Osteoblast (primary cell): ENCODE data around the gene NPAT. TPM values are rescaled to one million over a fixed set of nuclear protein-coding genes. Genes with fewer than 3 reads are reported as not detected.
"Not testable (repeated sequence)": the region's sequence is repeated elsewhere in the genome, so short reads cannot be mapped to it uniquely, and the experiment has no call there.

Experiments
- DNase-seq: peaks from one replicate; pipeline ENCODE4 v3.0.0; 2011; ENCODE audit warnings: low spot score, mixed read lengths; ENCODE audit not compliant: insufficient read length; ENCODE audit errors: missing footprints
- H2AFZ ChIP-seq: 2 replicates; pipeline ENCODE4 v1.6.0; 2011; ENCODE audit warnings: mild to moderate bottlenecking, low read length
- H3K27ac ChIP-seq: 2 replicates; pipeline ENCODE4 v1.5.1; 2011; ENCODE audit warnings: mild to moderate bottlenecking, low read depth, low read length, moderate library complexity
- H3K27me3 ChIP-seq: 2 replicates; pipeline ENCODE4 v1.6.0; 2012; ENCODE audit warnings: mild to moderate bottlenecking, control low read depth, inconsistent platforms, low read length, moderate library complexity; ENCODE audit not compliant: insufficient read depth
- H3K36me3 ChIP-seq: 2 replicates; pipeline ENCODE4 v1.5.1; 2011; ENCODE audit warnings: mild to moderate bottlenecking, low read length, control low read depth, moderate library complexity; ENCODE audit not compliant: insufficient read depth
- H3K4me1 ChIP-seq: 2 replicates; pipeline ENCODE4 v1.5.1; 2011; ENCODE audit warnings: mild to moderate bottlenecking, low read length, control low read depth, moderate library complexity; ENCODE audit not compliant: insufficient read depth
- H3K4me2 ChIP-seq: 2 replicates; pipeline ENCODE4 v1.6.0; 2011; ENCODE audit warnings: mild to moderate bottlenecking, low read length; ENCODE audit not compliant: insufficient read depth
- H3K4me3 ChIP-seq: fragments of 200-600 bp; sonication (generic); 3 replicates; pipeline ENCODE4 v1.5.1; 2012; ENCODE audit warnings: mild to moderate bottlenecking, low read length, inconsistent platforms; ENCODE audit not compliant: insufficient read depth
- H3K79me2 ChIP-seq: 2 replicates; pipeline ENCODE4 v1.6.0; 2012; ENCODE audit warnings: mild to moderate bottlenecking, low read length, control low read depth, inconsistent platforms; ENCODE audit not compliant: insufficient read depth
- H3K9me3 ChIP-seq: 2 replicates; pipeline ENCODE4 v1.5.1; 2011; ENCODE audit warnings: low read depth, low read length, control low read depth
- H4K20me1 ChIP-seq: 2 replicates; pipeline ENCODE4 v1.6.0; 2012; ENCODE audit warnings: mild to moderate bottlenecking, low read length, control low read depth; ENCODE audit not compliant: insufficient read depth
- total RNA-seq: library from RNA; depleted of rRNA; stranded (reverse); fragments of >200 nt; gene quantifications from 2 replicates; pipeline ENCODE4 v1.2.3, GENCODE V29; 2012
- TF ChIP-seq, protein P1 (sequence below): IDR thresholded peaks from 2 replicates; pipeline ENCODE4 v1.5.1; 2011; ENCODE audit warnings: mild to moderate bottlenecking, low read depth, low read length, moderate library complexity; ENCODE audit errors: extremely low read depth

NPAT gene
- total RNA-seq, 1 donor = 16.6 TPM

GRCh38 chr11:108121274-108122155 is 100.9 kb downstream of the NPAT start, which contains the start of gene ACAT1:
ACAT1 (plus strand) TSS chr11:108121567; CDS start chr11:108121607, 40 bp downstream.
- H4K20me1 ChIP-seq = no peaks in the 10 kb centered on the region
- peak within 1 kb of the TSS; percentile 92 for H3K4me2 ChIP-seq
- peak; percentile 97 for DNase-seq
- H3K36me3 ChIP-seq = no peaks in the 10 kb centered on the region
- no peaks in the 10 kb centered on the region for H3K9me3 ChIP-seq
- H2AFZ ChIP-seq = peak within 1 kb of the TSS; percentile 82
- H3K4me1 ChIP-seq = peaks cover 15% of the 10 kb centered on the region
- TF ChIP-seq, protein P1, sequence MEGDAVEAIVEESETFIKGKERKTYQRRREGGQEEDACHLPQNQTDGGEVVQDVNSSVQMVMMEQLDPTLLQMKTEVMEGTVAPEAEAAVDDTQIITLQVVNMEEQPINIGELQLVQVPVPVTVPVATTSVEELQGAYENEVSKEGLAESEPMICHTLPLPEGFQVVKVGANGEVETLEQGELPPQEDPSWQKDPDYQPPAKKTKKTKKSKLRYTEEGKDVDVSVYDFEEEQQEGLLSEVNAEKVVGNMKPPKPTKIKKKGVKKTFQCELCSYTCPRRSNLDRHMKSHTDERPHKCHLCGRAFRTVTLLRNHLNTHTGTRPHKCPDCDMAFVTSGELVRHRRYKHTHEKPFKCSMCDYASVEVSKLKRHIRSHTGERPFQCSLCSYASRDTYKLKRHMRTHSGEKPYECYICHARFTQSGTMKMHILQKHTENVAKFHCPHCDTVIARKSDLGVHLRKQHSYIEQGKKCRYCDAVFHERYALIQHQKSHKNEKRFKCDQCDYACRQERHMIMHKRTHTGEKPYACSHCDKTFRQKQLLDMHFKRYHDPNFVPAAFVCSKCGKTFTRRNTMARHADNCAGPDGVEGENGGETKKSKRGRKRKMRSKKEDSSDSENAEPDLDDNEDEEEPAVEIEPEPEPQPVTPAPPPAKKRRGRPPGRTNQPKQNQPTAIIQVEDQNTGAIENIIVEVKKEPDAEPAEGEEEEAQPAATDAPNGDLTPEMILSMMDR = no peak
- H3K4me3 ChIP-seq = peak within 1 kb of the TSS; percentile 82
- no peaks in the 10 kb centered on the region for H3K27me3 ChIP-seq
- H3K79me2 ChIP-seq = peaks cover 49% of the 10 kb centered on the region
- H3K27ac ChIP-seq = peak within 1 kb of the TSS; percentile 79

DNA sequence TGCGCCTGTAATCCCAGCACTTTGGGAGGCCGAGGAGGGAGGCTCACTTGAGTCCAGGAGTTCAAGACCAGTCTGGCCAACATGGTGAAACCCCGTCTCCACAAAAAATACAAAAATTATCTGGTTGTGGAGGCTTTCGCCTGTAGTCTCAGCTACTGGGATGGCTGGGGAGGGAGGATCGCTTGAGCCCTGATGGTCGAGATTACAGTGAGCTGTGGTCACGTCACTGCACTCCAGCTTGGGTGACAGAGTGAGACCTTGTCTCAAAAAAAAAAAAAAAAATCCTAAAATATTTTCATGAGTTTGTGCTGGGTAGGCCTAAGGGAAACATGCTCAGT is 101.5 kb downstream of the NPAT start:
- Histone ChIP-seq H2AFZ (peak overlapping the region; percentile 82), H3K27ac (peak overlapping the region; percentile 79), H3K4me3 (peak overlapping the region; percentile 82), H3K4me2 (peak overlapping the region; percentile 92), H3K79me2 (peaks cover 43% of the 10 kb centered on the region), H3K4me1 (peaks cover 19% of the 10 kb centered on the region)
- not testable (repeated sequence) for H3K27me3 ChIP-seq, DNase-seq, H4K20me1 ChIP-seq, H3K9me3 ChIP-seq, H3K36me3 ChIP-seq

GRCh38 chr11:108117746-108118371 is 104.6 kb downstream of the NPAT start:
- Histone ChIP-seq H4K20me1 (no peaks in the 10 kb centered on the region), H3K36me3 (peaks cover 2% of the 10 kb centered on the region), H3K27ac (no peak overlapping the region), H3K27me3 (no peaks in the 10 kb centered on the region), H3K9me3 (no peaks in the 10 kb centered on the region), H3K4me2 (no peak overlapping the region), H3K4me3 (no peak overlapping the region), H3K79me2 (peaks cover 13% of the 10 kb centered on the region), H3K4me1 (peaks cover 23% of the 10 kb centered on the region), H2AFZ (no peak overlapping the region)
- TF ChIP-seq, protein P1 = peak; percentile 64
- DNase-seq = peak; percentile 87

DNA sequence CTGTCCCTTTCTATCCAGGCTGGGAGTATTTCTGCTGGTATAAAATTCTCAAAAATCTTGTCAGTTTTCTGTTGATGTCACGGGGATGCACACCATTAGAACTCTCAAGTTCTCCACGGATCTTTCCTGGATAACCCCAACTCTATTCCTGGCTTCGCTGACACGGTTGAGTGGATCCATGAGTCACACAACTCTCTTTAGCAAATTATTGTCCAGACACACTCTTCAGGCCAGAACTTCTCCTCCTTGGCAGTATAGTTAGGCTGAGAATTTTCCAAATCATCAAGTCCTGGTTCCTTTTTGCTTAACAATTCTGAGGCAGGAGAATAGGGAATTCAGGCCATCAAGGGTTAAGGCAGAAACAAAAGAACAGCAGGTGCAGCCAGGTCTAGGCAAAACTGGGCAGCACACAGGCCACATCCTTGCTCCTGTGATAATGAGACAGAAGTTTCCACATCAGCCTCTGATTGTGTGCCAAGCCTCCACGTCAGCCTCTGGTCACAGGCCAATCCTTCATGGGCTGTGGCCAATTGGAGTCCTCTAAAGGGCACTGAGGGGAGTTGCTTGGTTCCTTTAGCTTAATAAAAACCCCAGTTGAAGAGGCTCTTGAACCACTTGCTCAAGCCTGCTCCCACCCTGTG is 106.8 kb downstream of the NPAT start:
- no peak overlapping the region for H2AFZ ChIP-seq
- no peaks in the 10 kb centered on the region for H3K27me3 ChIP-seq
- no peaks in the 10 kb centered on the region for H3K79me2 ChIP-seq
- H4K20me1 ChIP-seq = no peaks in the 10 kb centered on the region
- H3K9me3 ChIP-seq = no peaks in the 10 kb centered on the region
- peak; percentile 84 for DNase-seq
- peaks cover 15% of the 10 kb centered on the region for H3K4me1 ChIP-seq
- peak overlapping the region; percentile 21 for H3K4me2 ChIP-seq
- peaks cover 2% of the 10 kb centered on the region for H3K36me3 ChIP-seq
- H3K4me3 ChIP-seq = no peak overlapping the region
- peak overlapping the region; percentile 44 for H3K27ac ChIP-seq
- TF ChIP-seq, protein P1 = no peak
